HG02970 (cell line): ENCODE measurements around the gene AIDA.

ENCODE experiments used
- ATAC-seq: cut with Tn5 transposase; IDR thresholded peaks from one replicate; pipeline ENCODE4 v1.9.1; 2021; ENCODE audit warnings: mild to moderate bottlenecking, moderate library complexity, moderate number of reproducible peaks; ENCODE audit not compliant: unreplicated experiment, low FRiP score

AIDA gene

GRCh38 chr1:222653178-222653827, 59.0 kb downstream of the AIDA start:
- ATAC-seq: no peak

- ATAC-seq: no peak
Measured at GRCh38 chr1:222652676-222653075, 59.6 kb downstream of the AIDA start.

GRCh38 chr1:222644636-222644980, 67.7 kb downstream of the AIDA start:
- ATAC-seq: no peak

- ATAC-seq: peak; percentile 98
Measured at GRCh38 chr1:222643938-222644635, 68.2 kb downstream of the AIDA start.

- no peak for ATAC-seq
Measured at GRCh38 chr1:222643606-222643937, 68.7 kb downstream of the AIDA start.

GRCh38 chr1:222642468-222642867, 69.8 kb downstream of the AIDA start:
- no peak for ATAC-seq

- no peak for ATAC-seq
Measured at GRCh38 chr1:222641269-222641948, 70.9 kb downstream of the AIDA start.

- peak; percentile 62 for ATAC-seq
Measured at GRCh38 chr1:222634180-222635013, 77.9 kb downstream of the AIDA start.

- ATAC-seq: no peak
Measured at GRCh38 chr1:222632749-222633148, 79.5 kb downstream of the AIDA start.

- ATAC-seq: no peak
Measured at GRCh38 chr1:222631611-222632208, 80.6 kb downstream of the AIDA start.

GRCh38 chr1:222629921-222630535, 82.3 kb downstream of the AIDA start:
- ATAC-seq: no peak

- ATAC-seq: no peak
Measured at GRCh38 chr1:222627232-222627631, 85.1 kb downstream of the AIDA start.

GRCh38 chr1:222624214-222624613, 88.1 kb downstream of the AIDA start:
- ATAC-seq: no peak

- ATAC-seq: no peak
Measured at GRCh38 chr1:222623458-222623857, 88.8 kb downstream of the AIDA start.

GRCh38 chr1:222622765-222623164, 89.5 kb downstream of the AIDA start:
- ATAC-seq: no peak

- ATAC-seq: peak; percentile 36
Measured at GRCh38 chr1:222620566-222620965, 91.7 kb downstream of the AIDA start.

- no peak for ATAC-seq
Measured at GRCh38 chr1:222618880-222619596, 93.3 kb downstream of the AIDA start.
